ENCODE measurements around the gene SBNO2.

Gene SBNO2

GRCh38 chr19:1085053-1085658 is 88.9 kb downstream of the SBNO2 start:
- DNase-seq: no peak

- no peak for DNase-seq
Observed at GRCh38 chr19:1084024-1084868, 89.8 kb downstream of the SBNO2 start.

DNA sequence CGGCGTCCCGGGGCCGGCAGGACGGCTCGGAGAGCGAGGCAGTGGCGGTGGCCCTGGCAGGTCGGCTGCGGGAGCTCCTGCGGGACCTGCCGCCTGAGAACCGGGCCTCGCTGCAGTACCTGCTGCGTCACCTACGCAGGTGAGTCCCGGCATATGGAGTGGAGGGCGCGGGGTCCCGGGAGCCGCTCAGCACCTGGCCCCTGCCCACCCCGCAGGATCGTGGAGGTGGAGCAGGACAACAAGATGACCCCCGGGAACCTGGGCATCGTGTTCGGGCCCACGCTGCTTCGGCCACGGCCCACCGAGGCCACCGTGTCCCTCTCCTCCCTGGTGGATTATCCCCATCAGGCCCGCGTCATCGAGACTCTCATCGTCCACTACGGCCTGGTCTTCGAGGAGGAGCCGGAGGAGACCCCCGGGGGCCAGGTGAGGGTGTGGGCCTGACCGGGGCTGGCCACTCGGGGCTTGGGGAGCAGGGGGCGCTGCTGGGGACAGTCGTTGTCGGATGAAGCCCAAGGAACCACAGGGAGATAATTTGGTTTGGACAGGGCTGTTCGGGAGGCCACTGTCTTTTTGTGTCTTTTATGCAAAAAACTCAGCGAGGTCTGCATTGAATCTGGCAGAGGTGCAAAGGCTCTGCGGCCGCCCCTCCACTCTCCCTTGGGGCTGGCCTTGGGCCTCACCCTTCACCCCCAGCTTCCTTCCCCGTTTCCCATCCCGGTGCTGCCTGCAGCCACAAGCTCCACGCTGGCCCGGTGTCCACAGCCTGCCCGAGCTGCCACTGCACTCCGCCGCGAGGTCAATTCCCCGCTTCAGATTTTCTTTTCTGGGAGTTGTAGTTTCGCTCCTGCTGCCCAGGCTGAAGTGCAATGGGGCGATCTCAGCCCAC is 90.9 kb downstream of the SBNO2 start:
- DNase-seq: no peak

- peak; percentile 91 to 93 for DNase-seq
Observed at GRCh38 chr19:1082165-1082927, 91.7 kb downstream of the SBNO2 start.

- DNase-seq: no peak
Observed at GRCh38 chr19:1081301-1082164, 92.5 kb downstream of the SBNO2 start.

DNA sequence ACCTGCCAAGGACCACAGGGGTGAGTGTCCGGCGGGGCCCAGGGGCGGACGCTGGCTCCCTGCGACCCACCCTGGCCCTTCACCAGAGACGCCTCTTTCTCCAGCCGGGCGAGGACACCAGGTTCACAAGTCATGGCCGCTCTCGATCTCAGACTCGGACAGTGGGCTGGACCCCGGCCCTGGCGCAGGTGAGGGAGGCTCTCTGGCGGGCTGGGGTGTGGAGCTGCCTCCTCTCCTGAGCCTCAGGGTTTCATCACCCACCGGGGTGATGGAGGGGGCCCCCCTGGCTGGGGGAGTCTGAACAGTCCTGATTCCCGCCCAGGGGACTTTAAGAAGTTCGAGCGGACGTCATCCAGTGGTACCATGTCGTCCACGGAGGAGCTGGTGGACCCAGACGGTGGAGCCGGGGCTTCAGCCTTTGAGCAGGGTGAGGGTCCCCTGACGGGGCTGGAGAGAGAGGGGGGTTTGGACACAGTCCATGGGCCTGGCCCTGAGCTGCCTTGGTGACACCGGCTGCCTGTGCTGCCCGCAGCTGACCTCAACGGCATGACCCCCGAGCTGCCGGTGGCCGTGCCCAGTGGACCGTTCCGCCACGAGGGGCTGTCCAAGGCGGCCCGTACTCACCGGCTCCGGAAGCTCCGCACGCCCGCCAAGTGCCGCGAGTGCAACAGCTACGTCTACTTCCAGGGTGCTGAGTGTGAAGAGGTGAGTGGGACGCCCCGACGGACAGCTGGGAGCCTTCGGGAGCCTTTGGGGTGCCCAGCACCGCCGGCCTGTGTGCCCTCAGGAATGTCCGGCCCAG is 93.5 kb downstream of the SBNO2 start:
- peak in 1 of 2 donors; percentile 1 for DNase-seq

DNA sequence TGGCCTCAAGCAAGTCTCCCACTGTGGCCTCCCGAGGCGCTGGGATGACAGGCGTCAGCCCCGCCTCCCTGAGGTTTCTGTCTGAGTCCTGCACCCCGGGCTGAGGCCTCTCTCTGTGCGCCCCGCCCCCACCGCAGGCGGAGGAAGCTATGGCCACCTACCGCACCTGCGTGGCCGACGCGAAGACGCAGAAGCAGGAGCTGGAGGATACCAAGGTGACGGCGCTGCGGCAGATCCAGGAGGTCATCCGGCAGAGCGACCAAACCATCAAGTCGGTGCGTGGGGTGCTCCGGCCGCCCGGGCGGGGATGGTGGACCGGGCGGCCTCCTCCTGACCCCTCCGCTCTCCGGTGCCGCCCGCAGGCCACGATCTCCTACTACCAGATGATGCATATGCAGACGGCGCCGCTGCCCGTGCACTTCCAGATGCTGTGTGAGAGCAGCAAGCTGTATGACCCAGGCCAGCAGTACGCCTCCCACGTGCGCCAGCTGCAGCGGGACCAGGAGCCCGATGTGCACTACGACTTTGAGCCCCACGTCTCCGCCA is 94.4 kb downstream of the SBNO2 start:
- DNase-seq: peak; percentile 54 to 64

- peak; percentile 95 for DNase-seq
Observed at GRCh38 chr19:1076951-1077350, 97.1 kb downstream of the SBNO2 start.

- no peak for DNase-seq
Observed at GRCh38 chr19:1076046-1076386, 98.1 kb downstream of the SBNO2 start.

DNA sequence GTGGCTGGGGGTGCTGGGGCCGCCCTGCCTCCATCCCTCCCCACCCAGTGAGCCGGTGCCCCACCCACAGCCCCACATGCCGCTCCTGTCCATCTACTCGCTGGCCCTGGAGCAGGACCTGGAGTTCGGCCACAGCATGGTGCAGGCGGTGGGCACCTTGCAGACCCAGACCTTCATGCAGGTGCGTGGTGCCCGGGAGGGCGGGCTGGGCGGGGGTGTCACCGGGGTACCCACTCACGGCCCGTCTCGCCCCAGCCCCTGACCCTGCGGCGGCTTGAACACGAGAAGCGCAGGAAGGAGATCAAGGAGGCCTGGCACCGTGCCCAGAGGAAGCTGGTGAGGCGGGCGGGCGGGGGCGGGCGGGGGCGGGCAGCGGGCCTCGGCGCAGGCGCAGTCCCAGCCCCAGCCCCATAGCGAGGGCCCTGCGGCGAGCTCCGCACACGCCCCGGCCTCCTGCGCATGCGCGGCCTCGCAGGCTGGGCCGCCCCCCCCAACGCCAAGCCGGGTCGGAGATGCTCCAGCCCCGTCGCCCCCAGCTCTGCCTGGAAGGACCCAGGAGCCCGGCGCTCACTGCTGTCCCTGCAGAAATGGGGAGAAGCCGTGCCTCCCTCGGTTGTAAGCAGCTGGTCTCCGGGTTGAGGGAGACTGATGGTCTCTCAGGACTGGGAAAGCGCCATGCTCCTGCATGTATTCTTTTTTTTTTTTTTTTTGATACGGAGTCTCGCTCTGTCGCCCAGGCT is 99.4 kb downstream of the SBNO2 start:
- DNase-seq: peak; percentile 94 to 95

DNA sequence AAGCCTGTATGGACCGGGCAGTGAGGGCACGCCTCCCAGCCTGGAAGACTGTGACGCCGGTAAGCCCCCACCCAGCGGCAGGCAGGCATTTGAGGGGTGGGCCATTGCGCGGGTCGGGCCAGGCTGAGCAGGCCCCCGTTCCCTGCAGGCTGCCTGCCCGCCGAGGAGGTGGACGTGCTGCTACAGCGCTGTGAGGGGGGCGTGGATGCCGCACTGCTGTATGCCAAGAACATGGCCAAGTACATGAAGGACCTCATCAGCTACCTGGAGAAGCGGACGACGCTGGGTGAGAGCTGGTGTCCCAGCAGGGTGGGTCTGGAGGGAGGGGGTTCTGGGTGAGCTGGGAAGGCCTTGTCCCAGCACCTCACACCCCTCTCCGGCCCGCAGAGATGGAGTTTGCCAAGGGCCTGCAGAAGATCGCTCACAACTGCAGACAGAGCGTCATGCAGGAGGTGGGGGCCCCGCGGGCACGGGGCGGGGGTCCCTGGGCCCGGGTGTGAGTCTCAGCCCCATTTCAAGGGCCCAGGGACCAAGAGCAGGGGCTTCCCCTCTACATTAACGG is 100.0 kb downstream of the SBNO2 start:
- DNase-seq: no peak

GRCh38 chr19:1073063-1073955 is 100.8 kb downstream of the SBNO2 start:
- DNase-seq: no peak

DNA sequence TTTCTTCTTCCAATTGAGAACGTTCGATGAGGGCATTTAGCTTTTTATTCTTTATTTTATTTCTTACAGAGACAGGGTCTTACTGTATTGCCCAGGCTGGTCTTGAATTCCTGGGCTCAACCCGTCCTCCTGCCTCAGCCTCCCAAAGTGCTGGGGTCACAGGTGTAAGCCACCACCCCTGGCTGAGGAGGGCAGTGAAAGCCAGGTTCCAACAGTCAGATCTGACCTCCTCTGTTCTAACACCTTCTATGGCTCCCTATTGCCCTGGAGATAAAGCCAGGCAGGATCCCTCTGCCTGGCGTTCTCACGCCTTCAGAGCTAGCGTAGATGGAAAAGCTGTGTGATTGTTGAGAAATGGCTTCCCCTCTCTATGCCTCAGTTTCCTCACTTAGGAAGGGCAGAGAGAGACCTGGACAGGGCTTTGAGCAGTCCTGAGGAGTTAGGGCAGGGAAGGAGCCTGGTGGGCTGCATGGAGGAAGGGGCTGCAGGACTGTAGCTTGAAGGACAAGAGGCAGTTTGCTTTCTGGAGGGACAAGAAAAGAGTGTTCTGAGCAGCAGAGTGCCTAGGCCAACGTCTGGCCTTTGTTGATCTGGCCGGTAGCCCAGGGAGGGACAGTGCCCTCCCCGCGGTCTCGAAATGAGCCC is 101.6 kb downstream of the SBNO2 start:
- no peak for DNase-seq

- DNase-seq: no peak
Observed at GRCh38 chr19:1070931-1071791, 102.9 kb downstream of the SBNO2 start.

DNA sequence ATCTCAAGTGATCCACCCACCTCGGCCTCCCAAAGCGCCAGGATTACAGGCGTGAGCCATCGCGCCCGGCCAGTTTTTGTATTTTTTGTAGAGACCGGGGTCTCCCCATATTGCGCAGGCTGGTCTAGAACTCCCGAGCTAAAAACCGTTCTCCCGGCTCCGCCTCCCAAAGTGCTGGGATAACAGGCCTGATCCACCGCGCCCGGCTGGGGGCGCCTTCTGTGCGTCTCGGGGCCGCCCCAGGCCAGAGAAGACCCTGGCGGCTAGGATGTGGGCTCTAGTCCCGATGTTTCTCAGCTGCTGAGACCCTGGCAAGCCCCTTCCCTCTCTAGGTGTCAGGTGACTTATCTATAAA is 103.5 kb downstream of the SBNO2 start:
- no peak for DNase-seq

GRCh38 chr19:1069009-1069779 is 104.9 kb downstream of the SBNO2 start:
- DNase-seq: peak; percentile 84 to 85

Data from CD4-positive, alpha-beta T cell treated with Interleukin-4 for 1 hour (primary cell).